Breast epithelium (tissue), 4 donors: ENCODE results near the gene RSBN1. TPM values are rescaled to one million over a fixed set of nuclear protein-coding genes. Genes with fewer than 3 reads are reported as not detected.
"Not testable (repeated sequence)": the region's sequence is repeated elsewhere in the genome, so short reads cannot be mapped to it uniquely, and the experiment has no call there.

Experiments
- DNase-seq, 2 donors: peaks; one replicate each; pipeline ENCODE4 v3.0.0-alpha.2; 2019; ENCODE audit warnings: low spot score in 2 of 2
- H3K27ac ChIP-seq, 2 donors: fragments of 200-600 bp; sonication (generic) in 1 of 2; one replicate each; pipeline ENCODE4 v1.5.1; 2016 to 2019; ENCODE audit warnings: mild to moderate bottlenecking in 1 of 2
- H3K27me3 ChIP-seq, 2 donors: fragments of 200-600 bp; sonication (generic) in 1 of 2; one replicate each; pipeline versions ENCODE4 v1.5.1 to v1.6.0; 2017 to 2019; ENCODE audit warnings: control low read depth in 1 of 2, mild to moderate bottlenecking in 1 of 2
- H3K36me3 ChIP-seq: fragments of 200-600 bp; one replicate; pipeline ENCODE4 v1.5.1; 2019
- H3K4me1 ChIP-seq, 2 donors: fragments of 200-600 bp; sonication (generic); one replicate each; pipeline ENCODE4 v1.5.1; 2016 to 2019; ENCODE audit warnings: control low read depth in 1 of 2
- H3K4me3 ChIP-seq, 3 donors: fragments of 200-600 bp; sonication (generic); 1 replicate in 2 of 3; 2 replicates in 1 of 3; pipeline ENCODE4 v1.5.1; 2016 to 2019; ENCODE audit warnings: mild to moderate bottlenecking in 3 of 3, moderate library complexity in 2 of 3
- H3K9me3 ChIP-seq, 2 donors: fragments of 200-600 bp; sonication (generic) in 1 of 2; one replicate each; pipeline ENCODE4 v1.5.1; 2016 to 2019; ENCODE audit warnings: control low read depth in 1 of 2
- POLR2A ChIP-seq: fragments of 450-650 bp; IDR thresholded peaks from one replicate; pipeline ENCODE4 v1.6.1; 2016; ENCODE audit warnings: antibody characterized with exemption, mild to moderate bottlenecking, moderate library complexity
- POLR2AphosphoS5 ChIP-seq, 3 donors: sonication (generic); formaldehyde crosslinking; IDR thresholded peaks; one replicate each; pipeline ENCODE4 v1.6.1; 2017; ENCODE audit warnings: antibody characterized with exemption in 3 of 3
- intact Hi-C: fragments of 100-400 bp; cut with DNase I; formaldehyde crosslinking; loops from one replicate; pipeline ENCODE4 v1.15.1; 2023; ENCODE audit warnings: low total_unique reads
- total RNA-seq, 3 donors: library from RNA; depleted of rRNA; stranded (reverse); fragments of >200 nt; gene quantifications; one replicate each; pipeline ENCODE4 v1.1.0, GENCODE V29; 2016
- TF ChIP-seq, protein P1 (sequence below), 3 donors: fragments of 450-650 bp; IDR thresholded peaks; one replicate each; pipeline ENCODE4 v1.5.1; 2016 to 2017; ENCODE audit warnings: antibody characterized with exemption in 3 of 3, mild to moderate bottlenecking in 3 of 3, moderate library complexity in 3 of 3

RSBN1 gene
- total RNA-seq, 3 donors from 2014 or later, result 25.1 to 41.3 (median 28.2) TPM

DNA sequence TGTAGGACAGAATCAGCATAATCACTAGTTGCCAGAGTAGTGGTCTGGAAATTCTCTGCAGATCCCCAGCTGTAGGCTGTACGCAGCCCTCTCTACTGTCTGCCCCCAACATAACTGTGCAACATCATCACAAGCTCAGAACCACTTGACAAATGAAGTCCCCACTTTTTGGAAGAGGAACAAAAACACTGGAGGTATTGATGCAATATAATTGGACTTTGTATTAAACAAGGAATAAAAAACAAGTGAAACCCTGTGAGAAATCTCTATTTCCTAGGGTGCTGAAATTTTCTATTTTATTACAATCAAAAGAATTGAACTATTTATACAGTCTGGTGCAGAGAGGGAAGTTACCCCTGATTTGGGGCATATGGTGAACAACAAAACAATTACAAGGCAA lies 68.2 kb downstream of the RSBN1 start:
- intact Hi-C loops, result no loop called here

DNA sequence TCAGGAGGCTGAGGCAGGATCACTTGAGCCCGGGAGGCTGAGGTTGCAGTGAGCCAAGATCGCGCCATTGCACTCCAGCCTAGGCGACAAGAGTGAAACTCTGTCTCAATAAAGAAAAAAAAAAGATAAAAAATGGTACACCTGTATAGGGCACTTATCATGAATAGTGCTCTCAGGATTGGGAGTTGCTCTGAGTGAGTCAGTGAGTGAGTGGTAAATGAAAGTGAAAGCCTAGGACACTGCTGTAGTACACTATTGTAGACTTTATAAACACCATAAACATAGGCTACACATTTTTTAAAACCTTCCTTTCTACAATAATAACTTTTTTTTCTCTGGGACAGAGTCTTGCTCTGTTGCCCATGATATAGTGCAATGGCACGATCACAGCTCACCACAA lies 69.8 kb downstream of the RSBN1 start:
- H3K4me1 ChIP-seq, result no peaks in the 10 kb centered on the region
- no peaks in the 10 kb centered on the region for H3K36me3 ChIP-seq
- no peak overlapping the region for H3K4me3 ChIP-seq
- intact Hi-C loops, result no loop called here
- H3K9me3 ChIP-seq, result no peaks in the 10 kb centered on the region
- H3K27ac ChIP-seq, result no peak overlapping the region
- DNase-seq, result no peak
- H3K27me3 ChIP-seq, result no peaks in the 10 kb centered on the region
- TF ChIP-seq POLR2A (no peak), POLR2AphosphoS5 (IDR thresholded peaks at IDR 0.05) (no peak)
- TF ChIP-seq, protein P1, sequence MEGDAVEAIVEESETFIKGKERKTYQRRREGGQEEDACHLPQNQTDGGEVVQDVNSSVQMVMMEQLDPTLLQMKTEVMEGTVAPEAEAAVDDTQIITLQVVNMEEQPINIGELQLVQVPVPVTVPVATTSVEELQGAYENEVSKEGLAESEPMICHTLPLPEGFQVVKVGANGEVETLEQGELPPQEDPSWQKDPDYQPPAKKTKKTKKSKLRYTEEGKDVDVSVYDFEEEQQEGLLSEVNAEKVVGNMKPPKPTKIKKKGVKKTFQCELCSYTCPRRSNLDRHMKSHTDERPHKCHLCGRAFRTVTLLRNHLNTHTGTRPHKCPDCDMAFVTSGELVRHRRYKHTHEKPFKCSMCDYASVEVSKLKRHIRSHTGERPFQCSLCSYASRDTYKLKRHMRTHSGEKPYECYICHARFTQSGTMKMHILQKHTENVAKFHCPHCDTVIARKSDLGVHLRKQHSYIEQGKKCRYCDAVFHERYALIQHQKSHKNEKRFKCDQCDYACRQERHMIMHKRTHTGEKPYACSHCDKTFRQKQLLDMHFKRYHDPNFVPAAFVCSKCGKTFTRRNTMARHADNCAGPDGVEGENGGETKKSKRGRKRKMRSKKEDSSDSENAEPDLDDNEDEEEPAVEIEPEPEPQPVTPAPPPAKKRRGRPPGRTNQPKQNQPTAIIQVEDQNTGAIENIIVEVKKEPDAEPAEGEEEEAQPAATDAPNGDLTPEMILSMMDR (IDR thresholded peaks at IDR 0.05), result no peak

More for the DNA sequence above, 68.2 kb downstream of the RSBN1 start:
- TF ChIP-seq POLR2AphosphoS5 (IDR thresholded peaks at IDR 0.05) (no peak), POLR2A (no peak)
- TF ChIP-seq, protein P1 (IDR thresholded peaks at IDR 0.05), result no peak
- Histone ChIP-seq H3K27ac (no peak overlapping the region), H3K4me1 (no peaks in the 10 kb centered on the region), H3K4me3 (no peak overlapping the region), H3K9me3 (no peaks in the 10 kb centered on the region), H3K36me3 (no peaks in the 10 kb centered on the region), H3K27me3 (no peaks in the 10 kb centered on the region)
- no peak for DNase-seq

DNA sequence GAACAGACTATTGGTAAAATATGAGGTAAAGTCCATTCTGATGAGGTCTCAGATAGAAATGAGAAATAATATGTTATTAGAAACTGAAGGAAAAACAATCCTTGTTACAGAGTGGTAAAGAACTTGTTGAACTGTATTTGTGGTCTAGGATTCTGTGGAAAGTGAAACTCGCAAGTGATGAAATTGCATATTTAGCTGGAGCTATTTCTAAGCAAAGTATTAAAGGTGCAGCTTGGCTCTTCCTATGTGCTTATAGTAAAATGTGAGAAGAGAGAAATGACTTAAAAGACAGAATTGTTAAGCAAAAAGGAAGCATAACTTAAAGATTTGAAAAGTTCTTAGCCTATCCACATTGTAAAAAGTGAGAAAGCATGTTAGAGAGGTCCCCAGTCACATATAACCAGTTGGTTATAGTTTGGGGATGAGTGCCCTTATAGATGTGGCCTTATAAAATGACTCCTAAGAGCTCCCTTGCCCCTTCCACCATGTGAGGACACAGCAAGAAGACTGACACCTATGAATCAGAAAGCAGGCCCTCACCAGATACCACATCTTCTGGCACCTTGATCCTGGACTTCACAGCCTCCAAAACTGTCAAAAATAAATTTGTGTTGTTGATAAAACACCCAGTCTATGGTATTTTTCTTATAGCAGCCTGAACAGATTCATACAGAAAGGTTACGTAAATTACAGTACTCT lies 77.8 kb downstream of the RSBN1 start:
- DNase-seq, result no peak
- no peak overlapping the region for H3K4me3 ChIP-seq
- H3K4me1 ChIP-seq, result no peaks in the 10 kb centered on the region
- no peaks in the 10 kb centered on the region for H3K27me3 ChIP-seq
- no peak overlapping the region for H3K27ac ChIP-seq
- H3K36me3 ChIP-seq, result no peaks in the 10 kb centered on the region
- no peaks in the 10 kb centered on the region for H3K9me3 ChIP-seq
- intact Hi-C loops, result no loop called here
- TF ChIP-seq, protein P1 (IDR thresholded peaks at IDR 0.05), result no peak

DNA sequence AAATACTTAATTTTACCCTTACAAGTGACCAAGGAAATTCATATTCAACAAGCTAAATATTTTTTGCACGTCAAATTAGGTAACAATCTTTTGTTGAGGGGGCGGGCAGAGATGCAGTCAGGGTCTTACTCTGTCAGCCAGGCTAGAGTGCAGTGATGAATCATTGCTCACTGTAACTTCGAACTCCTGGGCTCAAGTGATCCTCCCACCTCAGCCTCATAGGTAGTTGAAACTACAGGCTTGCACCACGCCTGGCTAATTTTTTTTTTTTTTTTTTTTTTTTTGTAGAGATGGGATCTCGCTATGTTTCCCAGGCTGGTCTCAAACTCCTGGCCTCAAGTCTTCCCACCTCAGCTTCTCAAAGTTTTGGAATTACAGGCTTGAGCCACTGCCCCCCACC lies 79.5 kb downstream of the RSBN1 start:
- Histone ChIP-seq H3K9me3 (no peaks in the 10 kb centered on the region), H3K27me3 (no peaks in the 10 kb centered on the region), H3K4me1 (no peaks in the 10 kb centered on the region), H3K36me3 (no peaks in the 10 kb centered on the region), H3K27ac (no peak overlapping the region), H3K4me3 (no peak overlapping the region)
- no peak for DNase-seq
- TF ChIP-seq, protein P1 (IDR thresholded peaks at IDR 0.05), result no peak
- TF ChIP-seq POLR2A (no peak), POLR2AphosphoS5 (IDR thresholded peaks at IDR 0.05) (no peak)
- intact Hi-C loops, result no loop called here

DNA sequence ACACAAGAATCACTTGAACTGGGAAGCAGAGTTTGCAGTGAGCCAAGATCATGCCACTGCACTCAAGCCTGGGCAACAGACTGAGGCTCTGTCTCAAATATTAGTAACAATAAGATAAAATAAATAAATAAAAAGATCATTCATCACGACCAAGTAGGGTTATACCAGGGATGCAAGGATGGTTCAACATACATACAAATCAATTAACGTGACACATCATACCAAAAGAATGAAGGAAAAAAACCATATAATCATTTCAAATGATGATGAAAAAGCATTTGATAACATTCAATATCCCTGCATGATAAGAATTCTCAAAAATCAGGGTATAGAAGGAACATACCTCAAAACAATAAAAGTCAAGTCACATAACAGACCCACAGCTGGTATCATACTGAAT lies 91.3 kb downstream of the RSBN1 start:
- TF ChIP-seq POLR2A (no peak), POLR2AphosphoS5 (IDR thresholded peaks at IDR 0.05) (no peak)
- TF ChIP-seq, protein P1 (IDR thresholded peaks at IDR 0.05), result no peak
- no peaks in the 10 kb centered on the region for H3K4me1 ChIP-seq
- no peak overlapping the region for H3K4me3 ChIP-seq
- DNase-seq, result no peak
- peaks cover 0 to 6% of the 10 kb centered on the region in 2 donors for H3K9me3 ChIP-seq
- H3K36me3 ChIP-seq, result no peaks in the 10 kb centered on the region
- intact Hi-C loops, result no loop called here
- no peak overlapping the region for H3K27ac ChIP-seq
- no peaks in the 10 kb centered on the region for H3K27me3 ChIP-seq

DNA sequence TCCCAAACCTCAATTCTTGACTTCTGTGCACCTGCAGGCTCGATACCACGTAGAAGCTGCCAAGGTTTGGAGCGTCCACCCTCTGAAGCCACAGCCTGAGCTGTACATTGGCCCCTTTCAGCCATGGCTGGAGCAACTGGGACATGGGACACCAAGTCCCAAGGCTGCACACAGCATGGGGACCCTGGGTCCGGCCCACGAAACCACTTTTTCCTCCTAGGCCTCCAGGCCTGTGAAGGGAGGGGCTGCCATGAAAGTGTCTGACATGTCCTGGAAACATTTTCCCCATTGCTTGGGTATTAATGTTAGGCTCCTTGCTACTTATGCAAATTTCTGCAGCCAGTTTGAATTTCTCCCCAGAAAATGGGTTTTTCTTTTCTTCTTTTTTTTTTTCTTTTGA lies 93.7 kb downstream of the RSBN1 start:
- H3K4me1 ChIP-seq, H3K9me3 ChIP-seq, DNase-seq, H3K27me3 ChIP-seq, H3K36me3 ChIP-seq, H3K27ac ChIP-seq, intact Hi-C loops, H3K4me3 ChIP-seq: not testable (repeated sequence)

DNA sequence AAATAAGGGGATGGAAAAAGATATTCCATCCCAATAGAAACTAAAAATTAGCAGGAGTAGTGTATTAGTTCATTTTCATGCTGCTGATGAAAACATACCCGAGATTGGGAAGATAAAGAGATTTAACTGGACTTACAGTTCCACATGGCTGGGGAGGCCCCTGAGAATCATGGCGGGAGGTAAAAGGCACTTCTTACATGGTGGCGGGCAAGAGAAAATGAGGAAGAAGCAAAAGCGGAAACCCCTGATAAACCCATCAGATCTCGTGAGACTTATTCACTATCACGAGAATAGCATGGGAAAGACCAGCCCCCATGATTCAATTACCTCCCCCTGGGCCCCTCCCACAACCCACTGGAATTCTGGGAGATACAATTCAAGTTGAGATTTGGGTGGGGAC lies 94.8 kb downstream of the RSBN1 start:
- H3K4me3 ChIP-seq, H3K4me1 ChIP-seq, H3K27me3 ChIP-seq, H3K9me3 ChIP-seq, H3K36me3 ChIP-seq, H3K27ac ChIP-seq, DNase-seq, intact Hi-C loops: not testable (repeated sequence)
